H1 (cell line): ENCODE measurements around the gene LACTB. TPM values are rescaled to one million over a fixed set of nuclear protein-coding genes. Genes with fewer than 3 reads are reported as not detected.

Source experiments
- CTCF ChIA-PET: fragments of 300-600 bp; sonication (Branson Sonifier 250); formaldehyde crosslinking; loops from one replicate; lab custom pipeline; 2021; ENCODE audit not compliant: partially characterized antibody; lab: Charles Lee
- POLR2A ChIA-PET: fragments of 300-600 bp; sonication (Branson Sonifier 250); formaldehyde crosslinking; loops from one replicate; lab custom pipeline; 2021; ENCODE audit warnings: inconsistent platforms; ENCODE audit not compliant: partially characterized antibody; lab: Charles Lee
- DNase-seq, 2 experiments: peaks; one replicate each; pipeline versions ENCODE4 v3.0.0 to v3.0.0-alpha.2; 2010 to 2022; ENCODE audit warnings: low spot score in 2 of 2, low read depth in 1 of 2, mixed read lengths in 1 of 2
- FAIRE-seq: peaks from 2 replicates; lab custom pipeline; 2011; peaks lifted over from hg19 to GRCh38; lab: Jason Lieb, UNC
- H2AFZ ChIP-seq: 2 replicates; pipeline ENCODE4 v1.8.1; 2012; ENCODE audit warnings: low read length, inconsistent platforms
- H2AK5ac ChIP-seq: 2 replicates; pipeline ENCODE4 v1.6.1; 2013; ENCODE audit warnings: low read depth, low read length
- H2BK120ac ChIP-seq: replicated peaks from 2 replicates; pipeline ENCODE3; 2013; ENCODE audit warnings: low read depth, low read length, inconsistent platforms
- H2BK12ac ChIP-seq: 2 replicates; pipeline ENCODE4 v1.6.1; 2013; ENCODE audit warnings: low read depth, low read length
- H2BK15ac ChIP-seq: 2 replicates; pipeline ENCODE4 v1.6.1; 2013; ENCODE audit warnings: low read length
- H2BK20ac ChIP-seq: 2 replicates; pipeline ENCODE4 v1.6.1; 2013; ENCODE audit warnings: low read length
- H2BK5ac ChIP-seq: 2 replicates; pipeline ENCODE4 v1.6.1; 2013; ENCODE audit warnings: low read depth, low read length
- H3K14ac ChIP-seq: 2 replicates; pipeline ENCODE4 v1.6.1; 2013; ENCODE audit warnings: inconsistent platforms; ENCODE audit not compliant: insufficient read length
- H3K18ac ChIP-seq: 2 replicates; pipeline ENCODE4 v1.6.1; 2013; ENCODE audit warnings: low read length; ENCODE audit errors: extremely low read depth
- H3K23ac ChIP-seq: 2 replicates; pipeline ENCODE4 v1.6.1; 2013; ENCODE audit warnings: inconsistent platforms; ENCODE audit not compliant: insufficient read length
- H3K23me2 ChIP-seq: 2 replicates; pipeline ENCODE4 v1.6.1; 2013; ENCODE audit warnings: low read depth, low read length
- H3K27ac ChIP-seq: 2 replicates; pipeline ENCODE4 v1.6.1; 2011; ENCODE audit warnings: low read depth, low read length, inconsistent platforms
- H3K27me3 ChIP-seq, 4 experiments: replicated peaks in 1 of 4; 1 replicate in 1 of 4; 2 replicates in 3 of 4; pipeline versions ENCODE4 v1.6.1 to v1.8.1; 2011 to 2013; ENCODE audit warnings: low read length in 3 of 4, mild to moderate bottlenecking in 3 of 4, inconsistent platforms in 2 of 4, mixed read lengths in 2 of 4, moderate library complexity in 1 of 4; ENCODE audit not compliant: control insufficient read depth in 3 of 4, insufficient read depth in 3 of 4; ENCODE audit errors: extremely low read depth in 1 of 4
- H3K36me3 ChIP-seq, 4 experiments: 2 replicates each; pipeline versions ENCODE4 v1.6.1 to v1.8.1; 2011 to 2013; ENCODE audit warnings: mild to moderate bottlenecking in 4 of 4, low read length in 3 of 4, moderate library complexity in 2 of 4, control low read depth in 1 of 4, inconsistent platforms in 1 of 4; ENCODE audit not compliant: insufficient read depth in 4 of 4, control insufficient read depth in 2 of 4
- H3K4ac ChIP-seq: replicated peaks from 2 replicates; pipeline ENCODE3; 2013; ENCODE audit warnings: low read length, low read depth, mixed read lengths, inconsistent platforms; ENCODE audit not compliant: insufficient read length
- H3K4me1 ChIP-seq, 4 experiments: replicated peaks in 1 of 4; 1 replicate in 1 of 4; 2 replicates in 3 of 4; pipeline versions ENCODE4 v1.6.1 to v1.8.1; 2011 to 2013; ENCODE audit warnings: low read length in 3 of 4, inconsistent platforms in 2 of 4, mixed read lengths in 1 of 4; ENCODE audit not compliant: insufficient read depth in 4 of 4, control insufficient read depth in 3 of 4
- H3K4me2 ChIP-seq, 2 experiments: 2 replicates each; pipeline versions ENCODE4 v1.6.1 to v1.8.1; 2011 to 2013; ENCODE audit warnings: low read depth in 2 of 2, low read length in 2 of 2, control low read depth in 1 of 2, inconsistent platforms in 1 of 2, mild to moderate bottlenecking in 1 of 2; ENCODE audit not compliant: insufficient read depth in 1 of 2
- H3K4me3 ChIP-seq, 4 experiments: fragments of 200-600, 300-600 bp in 1 of 4; sonication (generic), shearing (Covaris generic), sonication (Bioruptor Twin) in 1 of 4; 2 replicates each; pipeline versions ENCODE4 v1.5.1 to v1.8.1; 2011 to 2016; ENCODE audit warnings: low read length in 4 of 4, low read depth in 3 of 4, control low read depth in 2 of 4, inconsistent platforms in 2 of 4, mild to moderate bottlenecking in 2 of 4, mixed read lengths in 1 of 4, moderate library complexity in 1 of 4; ENCODE audit not compliant: insufficient read depth in 2 of 4; ENCODE audit errors: extremely low read depth in 1 of 4
- H3K56ac ChIP-seq: replicated peaks from 2 replicates; pipeline ENCODE3; 2013; ENCODE audit warnings: low read depth, mild to moderate bottlenecking, mixed read lengths, low read length, inconsistent platforms; ENCODE audit not compliant: insufficient read length
- H3K79me1 ChIP-seq: 2 replicates; pipeline ENCODE4 v1.6.1; 2013; ENCODE audit warnings: low read depth, low read length, control low read depth
- H3K79me2 ChIP-seq, 2 experiments: 2 replicates each; pipeline versions ENCODE4 v1.6.1 to v1.8.1; 2012 to 2013; ENCODE audit warnings: low read length in 2 of 2, mild to moderate bottlenecking in 2 of 2, inconsistent platforms in 1 of 2; ENCODE audit not compliant: insufficient read depth in 2 of 2, control insufficient read depth in 1 of 2
- H3K9ac ChIP-seq, 4 experiments: replicated peaks in 1 of 4; 1 replicate in 1 of 4; 2 replicates in 3 of 4; pipeline versions ENCODE4 v1.6.1 to v1.8.1; 2011 to 2013; ENCODE audit warnings: low read depth in 3 of 4, low read length in 3 of 4, control low read depth in 2 of 4, mild to moderate bottlenecking in 2 of 4, moderate library complexity in 2 of 4, inconsistent platforms in 1 of 4; ENCODE audit errors: extremely low read depth in 1 of 4
- H3K9me3 ChIP-seq, 2 experiments: 2 replicates each; pipeline versions ENCODE4 v1.6.1 to v1.8.1; 2012 to 2013; ENCODE audit warnings: mild to moderate bottlenecking in 2 of 2, moderate library complexity in 2 of 2, control low read depth in 1 of 2, inconsistent platforms in 1 of 2, low read depth in 1 of 2, low read length in 1 of 2, mixed read lengths in 1 of 2; ENCODE audit not compliant: insufficient read depth in 2 of 2
- H4K20me1 ChIP-seq, 2 experiments: replicated peaks in 1 of 2; 2 replicates each; pipeline versions ENCODE3 to v1.8.1; 2011 to 2013; ENCODE audit warnings: inconsistent platforms in 2 of 2, low read length in 2 of 2, mild to moderate bottlenecking in 1 of 2; ENCODE audit not compliant: insufficient read depth in 2 of 2, control insufficient read depth in 1 of 2
- H4K5ac ChIP-seq: 2 replicates; pipeline ENCODE4 v1.6.1; 2013; ENCODE audit warnings: low read length, low read depth, mixed read lengths, inconsistent platforms; ENCODE audit not compliant: insufficient read length
- H4K8ac ChIP-seq: 2 replicates; pipeline ENCODE4 v1.8.0; 2013; ENCODE audit warnings: mild to moderate bottlenecking, moderate library complexity, low read length, inconsistent platforms; ENCODE audit not compliant: insufficient read depth; ENCODE audit errors: extremely low read depth
- H4K91ac ChIP-seq: replicated peaks from 2 replicates; pipeline ENCODE3; 2013; ENCODE audit warnings: low read length, mixed read lengths, inconsistent platforms; ENCODE audit not compliant: insufficient read length
- ATF3 ChIP-seq: IDR thresholded peaks from 2 replicates; pipeline ENCODE4 v1.6.1; 2011; ENCODE audit warnings: low read depth, mild to moderate bottlenecking, low read length; ENCODE audit not compliant: insufficient read depth
- CHD1 ChIP-seq: IDR thresholded peaks from 2 replicates; pipeline ENCODE4 v1.6.1; 2012; ENCODE audit warnings: low read depth, low read length, improper control_type of control experiment
- FOSL1 ChIP-seq: IDR thresholded peaks from 2 replicates; pipeline ENCODE4 v1.6.1; 2011; ENCODE audit warnings: mild to moderate bottlenecking, low read depth, low read length, moderate library complexity; ENCODE audit not compliant: insufficient read depth
- MAFK ChIP-seq: IDR thresholded peaks from 2 replicates; pipeline ENCODE4 v1.6.1; 2012; ENCODE audit warnings: low read depth, mild to moderate bottlenecking, improper control_type of control experiment, low read length
- POLR2A ChIP-seq, 2 experiments: IDR thresholded peaks; 1 replicate in 1 of 2; 2 replicates in 1 of 2; pipeline ENCODE4 v1.6.1; 2011; ENCODE audit warnings: low read depth in 2 of 2, low read length in 2 of 2, mild to moderate bottlenecking in 2 of 2; ENCODE audit errors: control extremely low read depth in 1 of 2
- RNF2 ChIP-seq: fragments of 200-900, 300-1000 bp; sonication (generic); IDR thresholded peaks from 2 replicates; pipeline ENCODE4 v1.7.1; 2016; ENCODE audit warnings: borderline replicate concordance, low read depth, mild to moderate bottlenecking, antibody characterized with exemption, low read length; ENCODE audit not compliant: poor library complexity, severe bottlenecking; ENCODE audit errors: missing control alignments
- RXRA ChIP-seq: IDR thresholded peaks from 2 replicates; pipeline ENCODE4 v1.6.1; 2011; ENCODE audit warnings: low read depth, mild to moderate bottlenecking, low read length, moderate library complexity; ENCODE audit not compliant: insufficient read depth
- SIN3A ChIP-seq, 2 experiments: IDR thresholded peaks in 1 of 2; conservative IDR thresholded peaks in 1 of 2; 2 replicates each; pipeline ENCODE4 v1.6.1; 2011 to 2012; ENCODE audit warnings: low read length in 2 of 2, improper control_type of control experiment in 1 of 2, low read depth in 1 of 2, mild to moderate bottlenecking in 1 of 2
- SP4 ChIP-seq: IDR thresholded peaks from 2 replicates; pipeline ENCODE4 v1.6.1; 2012; ENCODE audit warnings: low read length, inconsistent platforms
- WGBS, 2 experiments: shearing (Covaris generic) in 1 of 2; methylation state at CpG; one replicate each; pipeline versions ENCODE4 v1.1.6 to v1.1.7; 2013 to 2015; ENCODE audit warnings: low lambda C conversion rate in 2 of 2, mixed read lengths in 2 of 2, inconsistent platforms in 1 of 2, low coverage in 1 of 2, missing lambda C conversion rate in 1 of 2; ENCODE audit not compliant: insufficient replicate concordance in 2 of 2, insufficient coverage in 1 of 2, insufficient read length in 1 of 2; ENCODE audit errors: extremely low coverage in 1 of 2, missing lambda C conversion rate in 1 of 2; 5-methylcytosine and 5-hydroxymethylcytosine counted together
- polyA plus RNA-seq, 7 experiments: library from polyadenylated mRNA; depleted of rRNA in 3 of 7; stranded (reverse) in 5 of 7; unstranded in 2 of 7; fragments of >200 nt in 5 of 7; fragments of 200-250 nt in 2 of 7; gene quantifications; 1 replicate in 5 of 7; 2 replicates in 1 of 7; 4 replicates in 1 of 7; pipeline versions ENCODE4 v1.2.1 to v1.2.3, GENCODE V29; 2011 to 2013; ENCODE audit warnings: missing spikeins in 2 of 7, mixed read lengths in 2 of 7
- total RNA-seq: library from RNA; stranded (reverse); fragmentation: NEBNext Ultra II Directional; extraction: Animal tissue kit (Norgen Biotek cat#: 25700); gene quantifications from 2 replicates; pipeline ENCODE4 v1.2.1, GENCODE V29; 2021

LACTB gene
- total and polyA plus RNA-seq, 2 of the 8 experiments (the other 6 are each of a cell fraction or from before 2014, with no cell fraction given) = 5.8 to 14.9 TPM

DNA sequence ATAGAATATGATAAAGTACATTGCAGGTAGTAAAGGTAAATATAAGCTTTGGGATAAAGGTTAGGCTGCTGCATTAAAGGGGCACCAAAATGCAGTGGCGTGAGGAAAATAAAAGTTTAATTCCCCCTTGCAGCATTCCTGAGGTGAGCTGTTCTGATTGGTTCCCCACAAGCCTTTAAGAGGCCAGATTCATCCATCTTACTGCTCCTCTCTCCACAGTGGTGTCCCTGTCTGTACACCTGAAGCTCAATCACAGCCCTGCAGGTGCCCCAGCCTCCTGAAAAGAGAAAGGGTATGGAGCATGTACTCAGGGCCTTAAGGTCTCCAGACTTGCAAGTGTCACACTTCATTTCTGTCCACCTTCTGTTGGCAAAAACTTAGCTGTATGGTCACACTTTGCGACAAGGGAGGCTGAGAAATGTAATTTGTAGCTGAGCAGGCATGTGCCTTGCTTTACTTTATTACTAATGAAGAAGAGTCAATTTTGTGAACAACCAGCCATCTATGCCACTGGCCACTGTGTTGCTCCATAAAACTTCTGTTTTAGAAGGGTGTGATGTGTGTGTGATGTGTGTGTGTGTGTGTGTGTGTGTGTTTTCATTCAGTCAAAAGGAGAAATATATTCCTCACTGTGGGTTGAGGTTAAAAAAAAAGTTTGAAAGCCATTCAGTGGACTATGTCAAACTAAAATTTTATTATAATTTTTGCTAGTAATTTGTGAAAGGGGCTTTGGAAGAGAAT lies 12.8 kb downstream of the LACTB start:
- no peak overlapping the region; a peak in 1 of 7 replicates for H3K9ac ChIP-seq
- H3K79me1 ChIP-seq = no peaks in the 10 kb centered on the region
- H2BK20ac ChIP-seq = no peak overlapping the region
- no peak overlapping the region for H4K5ac ChIP-seq
- H3K4me1 ChIP-seq = no peaks in the 10 kb centered on the region
- WGBS, 2 experiments = 97% methylated on average over 2 of the region's 2 CpGs; no CpG with 5 or more reads in 1 of the 2 experiments
- ChIA-PET CTCF (interaction anchor here (1.5 to 2.3 kb wide), 2 partner anchors 13 to 119 kb away, joined by 3 to 10 read pairs; no protein-coding TSS in a partner anchor), POLR2A (interaction anchor here (0.6 to 1.1 kb wide), 5 partner anchors 8 to 144 kb away, joined by 3 to 4 read pairs (median 3); no protein-coding TSS in a partner anchor)
- no peak overlapping the region for H3K14ac ChIP-seq
- H3K27ac ChIP-seq = no peak overlapping the region
- no peak overlapping the region for H3K23ac ChIP-seq
- H2AK5ac ChIP-seq = no peak overlapping the region
- no peak overlapping the region for H2BK5ac ChIP-seq
- no peaks in the 10 kb centered on the region for H3K27me3 ChIP-seq
- H3K9me3 ChIP-seq = no peaks in the 10 kb centered on the region
- H3K4ac ChIP-seq = no peak overlapping the region
- H4K20me1 ChIP-seq = no peaks in the 10 kb centered on the region
- no peak overlapping the region for H3K4me2 ChIP-seq
- peaks cover 0 to 2% (median 0%) of the 10 kb centered on the region in 4 experiments; a peak in 1 of 8 replicates for H3K36me3 ChIP-seq
- no peaks in the 10 kb centered on the region for H3K79me2 ChIP-seq
- no peak overlapping the region for H3K4me3 ChIP-seq
- H3K56ac ChIP-seq = no peak overlapping the region
- no peak overlapping the region for H2AFZ ChIP-seq
- no peak overlapping the region for H4K8ac ChIP-seq
- H2BK120ac ChIP-seq = no peak overlapping the region
- no peak overlapping the region for H2BK15ac ChIP-seq
- no peaks in the 10 kb centered on the region for H3K23me2 ChIP-seq
- no peak for FAIRE-seq
- H3K18ac ChIP-seq = no peak overlapping the region
- no peak for DNase-seq
- TF ChIP-seq SP4 (no peak), SIN3A (conservative IDR thresholded peaks at IDR 0.05 in 1 of 2, IDR thresholded peaks at IDR 0.05 in 1 of 2; ENCODE audit: low read depth in 1 of 2, low read length in 2 of 2) (no peak), RNF2 (no peak), FOSL1 (no peak), RXRA (no peak), POLR2A (IDR thresholded peaks at IDR 0.05; ENCODE audit: control extremely low read depth in 1 of 2, low read depth in 2 of 2, low read length in 2 of 2) (no peak), CHD1 (no peak), ATF3 (no peak), MAFK (no peak)
- H4K91ac ChIP-seq = no peak overlapping the region
- H2BK12ac ChIP-seq = no peak overlapping the region
